B cell (primary cell): ENCODE measurements around the gene LMAN2. TPM values are rescaled to one million over a fixed set of nuclear protein-coding genes. Genes with fewer than 3 reads are reported as not detected.

Experiments used
- ATAC-seq: fragments of 200-7000 bp; cut with Tn5 transposase; one replicate; pipeline ENCODE4 v1.10.0; 2021; ENCODE audit warnings: low read depth, mild to moderate bottlenecking, moderate number of reproducible peaks, moderate library complexity
- CTCF ChIA-PET: fragments of 350-600 bp; sonication (Branson Sonifier 250); formaldehyde crosslinking; loops from one replicate; lab custom pipeline; 2021; ENCODE audit warnings: antibody characterized with exemption, inconsistent platforms; lab: Charles Lee
- POLR2A ChIA-PET: fragments of 350-600 bp; sonication (Branson Sonifier 250); formaldehyde crosslinking; loops from one replicate; lab custom pipeline; 2021; ENCODE audit warnings: antibody characterized with exemption; lab: Charles Lee
- DNase-seq: peaks from one replicate; pipeline ENCODE4 v3.0.0; 2013
- H2AFZ ChIP-seq: 2 replicates; pipeline ENCODE4 v1.6.1; 2012; ENCODE audit warnings: mild to moderate bottlenecking, low read depth, low read length; ENCODE audit not compliant: insufficient read depth, poor library complexity, severe bottlenecking
- H3K27ac ChIP-seq, 2 donors: 1 replicate in 1 of 2; 2 replicates in 1 of 2; pipeline ENCODE4 v1.5.1; 2012 to 2013; ENCODE audit warnings: low read length in 2 of 2, mild to moderate bottlenecking in 2 of 2, moderate library complexity in 1 of 2
- H3K27me3 ChIP-seq, 4 experiments: fragments of 200-600 bp in 1 of 4; sonication (generic) in 1 of 4; replicated peaks in 1 of 4; 1 replicate in 2 of 4; 2 replicates in 2 of 4; pipeline versions ENCODE4 v1.6.1 to v1.7.0; 2013 to 2016; ENCODE audit warnings: low read length in 3 of 4, mild to moderate bottlenecking in 2 of 4, mixed read lengths in 1 of 4, moderate library complexity in 1 of 4; ENCODE audit not compliant: insufficient read depth in 4 of 4, control insufficient read depth in 3 of 4; ENCODE audit errors: control extremely low read depth in 1 of 4
- H3K36me3 ChIP-seq, 2 experiments: replicated peaks in 1 of 2; 1 replicate in 1 of 2; 2 replicates in 1 of 2; pipeline versions ENCODE4 v1.6.1 to v1.7.1; 2013; ENCODE audit warnings: low read length in 1 of 2; ENCODE audit not compliant: insufficient read depth in 2 of 2, control insufficient read depth in 1 of 2; ENCODE audit errors: control extremely low read depth in 1 of 2, extremely low read depth in 1 of 2
- H3K4me1 ChIP-seq, 2 donors: fragments of 200-600 bp in 1 of 2; sonication (generic) in 1 of 2; 1 replicate in 1 of 2; 2 replicates in 1 of 2; pipeline versions ENCODE4 v1.5.1 to v1.6.1; 2013 to 2017; ENCODE audit warnings: low read length in 2 of 2; ENCODE audit not compliant: control insufficient read depth in 2 of 2, insufficient read depth in 2 of 2
- H3K4me2 ChIP-seq: replicated peaks from 2 replicates; pipeline ENCODE3; 2012; ENCODE audit warnings: mild to moderate bottlenecking, low read depth, low read length; ENCODE audit not compliant: poor library complexity, severe bottlenecking
- H3K4me3 ChIP-seq, 5 experiments: fragments of 200-600 bp in 1 of 5; sonication (generic) in 1 of 5; 1 replicate in 3 of 5; 2 replicates in 2 of 5; pipeline versions ENCODE4 v1.5.1 to v1.7.0; 2011 to 2016; ENCODE audit warnings: low read length in 4 of 5, mild to moderate bottlenecking in 4 of 5, low read depth in 2 of 5, control low read depth in 1 of 5, moderate library complexity in 1 of 5; ENCODE audit not compliant: insufficient read depth in 1 of 5; ENCODE audit errors: control extremely low read depth in 1 of 5, extremely low read depth in 1 of 5
- H3K79me2 ChIP-seq: fragments of 200-600 bp; sonication (generic); one replicate; pipeline ENCODE4 v1.6.0; 2016; ENCODE audit warnings: low read length; ENCODE audit not compliant: control insufficient read depth, insufficient read depth
- H3K9ac ChIP-seq: fragments of 200-600 bp; sonication (generic); 2 replicates; pipeline ENCODE4 v1.6.1; 2017; ENCODE audit warnings: mild to moderate bottlenecking, low read length, moderate library complexity
- H3K9me3 ChIP-seq, 3 donors: one replicate each; pipeline versions ENCODE4 v1.6.1 to v1.7.1; 2013; ENCODE audit warnings: low read length in 2 of 3; ENCODE audit not compliant: control insufficient read depth in 2 of 3, insufficient read depth in 1 of 3; ENCODE audit errors: control extremely low read depth in 1 of 3
- H4K20me1 ChIP-seq: 2 replicates; pipeline ENCODE4 v1.6.0; 2012; ENCODE audit warnings: mild to moderate bottlenecking, low read length; ENCODE audit not compliant: insufficient read depth, control insufficient read depth, poor library complexity, severe bottlenecking
- H3K27ac Mint-ChIP-seq: one replicate; pipeline ENCODE4 v1.8.0; 2021; ENCODE audit warnings: mixed read lengths
- H3K27me3 Mint-ChIP-seq: one replicate; pipeline ENCODE4 v1.8.0; 2021; ENCODE audit warnings: mixed read lengths
- H3K4me1 Mint-ChIP-seq: one replicate; pipeline ENCODE4 v1.8.0; 2021; ENCODE audit warnings: mixed read lengths
- H3K4me3 Mint-ChIP-seq: one replicate; pipeline ENCODE4 v1.8.0; 2021; ENCODE audit warnings: mixed read lengths
- H3K9me3 Mint-ChIP-seq: one replicate; pipeline ENCODE4 v1.8.0; 2022; ENCODE audit warnings: mixed read lengths; ENCODE audit not compliant: insufficient read depth
- CTCF ChIP-seq: fragments of 200-600 bp; IDR thresholded peaks from one replicate; pipeline ENCODE4 v1.8.0; 2022; ENCODE audit warnings: antibody characterized with exemption, mild to moderate bottlenecking
- EZH2 ChIP-seq: IDR thresholded peaks from 2 replicates; pipeline ENCODE4 v1.6.1; 2012; ENCODE audit warnings: borderline replicate concordance, low read depth, mild to moderate bottlenecking, moderate library complexity, low read length; ENCODE audit not compliant: insufficient read depth, poor library complexity, severe bottlenecking
- WGBS: methylation state at CpG from one replicate; pipeline ENCODE4 v1.1.5; 2013; ENCODE audit warnings: missing lambda C conversion rate; ENCODE audit not compliant: insufficient coverage; 5-methylcytosine and 5-hydroxymethylcytosine counted together
- intact Hi-C: fragments of 100-400 bp; cut with micrococcal nuclease; formaldehyde crosslinking; loops from one replicate; pipeline ENCODE4 v1.10.0; 2022
- polyA plus RNA-seq: library from polyadenylated mRNA; depleted of rRNA; stranded (reverse); fragments of >200 nt; gene quantifications from 2 replicates; pipeline ENCODE4 v1.2.3, GENCODE V29; 2012
- total RNA-seq, 2 donors: library from RNA; stranded (reverse); fragments of 120-200 nt in 1 of 2; gene quantifications; 1 replicate in 1 of 2; 2 replicates in 1 of 2; pipeline versions ENCODE4 v1.2.3 to v1.2.4, GENCODE V29; 2013 to 2022

Gene LMAN2
- total and polyA plus RNA-seq, 2 donors (not counting 1 experiment from before 2014, with no cell fraction given): 99.4 to 123 TPM

- Mint-ChIP-seq H3K27ac (no peak overlapping the region), H3K27me3 (no peaks in the 10 kb centered on the region), H3K9me3 (no peaks in the 10 kb centered on the region), H3K4me1 (peaks cover 13% of the 10 kb centered on the region), H3K4me3 (no peak overlapping the region)
- no peaks in the 10 kb centered on the region for H3K27me3 ChIP-seq
- H3K36me3 ChIP-seq: peaks cover 0 to 86% of the 10 kb centered on the region in 2 experiments
- TF ChIP-seq CTCF (no peak), EZH2 (no peak)
- DNase-seq: no peak
- no peak overlapping the region for H2AFZ ChIP-seq
- no peak overlapping the region for H3K4me2 ChIP-seq
- ChIA-PET CTCF (interaction anchor here (1.1 to 1.6 kb wide), 3 partner anchors 34 to 225 kb away, joined by 3 to 5 read pairs (median 3); no protein-coding TSS in a partner anchor), POLR2A (no interaction called here)
- ATAC-seq: no peak
- WGBS: 96% methylated on average over 32 of the region's 36 CpGs
- no peak overlapping the region for H3K4me3 ChIP-seq
- H3K79me2 ChIP-seq: peaks cover 46% of the 10 kb centered on the region
- intact Hi-C loops: no loop called here
- no peak overlapping the region for H3K27ac ChIP-seq
- peaks cover 46% of the 10 kb centered on the region for H4K20me1 ChIP-seq
- H3K4me1 ChIP-seq: peaks cover 4 to 12% of the 10 kb centered on the region in 2 donors
- H3K9ac ChIP-seq: no peak overlapping the region
- H3K9me3 ChIP-seq: no peaks in the 10 kb centered on the region
Measured at GRCh38 chr5:177336603-177337494, 14.6 kb downstream of the LMAN2 start.

GRCh38 chr5:177336112-177336511, 15.4 kb downstream of the LMAN2 start:
- Histone ChIP-seq H2AFZ (no peak overlapping the region), H3K36me3 (peaks cover 0 to 85% of the 10 kb centered on the region in 2 experiments), H3K27me3 (no peaks in the 10 kb centered on the region), H3K9me3 (no peaks in the 10 kb centered on the region), H4K20me1 (peaks cover 42% of the 10 kb centered on the region), H3K27ac (no peak overlapping the region), H3K4me1 (peaks cover 11 to 20% of the 10 kb centered on the region in 2 donors), H3K4me2 (no peak overlapping the region), H3K79me2 (peaks cover 39% of the 10 kb centered on the region), H3K4me3 (no peak overlapping the region), H3K9ac (no peak overlapping the region)
- H3K27ac Mint-ChIP-seq: no peak overlapping the region
- 65% methylated on average over 12 of the region's 12 CpGs for WGBS
- H3K9me3 Mint-ChIP-seq: no peaks in the 10 kb centered on the region
- H3K4me1 Mint-ChIP-seq: peaks cover 20% of the 10 kb centered on the region
- no peaks in the 10 kb centered on the region for H3K27me3 Mint-ChIP-seq
- intact Hi-C loops: no loop called here
- ATAC-seq: peak; percentile 34
- ChIA-PET CTCF (interaction anchor here (1.1 to 1.6 kb wide), 4 partner anchors 18 to 224 kb away, joined by 3 to 5 read pairs (median 4); no protein-coding TSS in a partner anchor), POLR2A (no interaction called here)
- no peak for DNase-seq
- no peak overlapping the region for H3K4me3 Mint-ChIP-seq
- TF ChIP-seq EZH2 (no peak), CTCF (peak; percentile 25)
